ENCODE results near the gene SLC25A39. TPM values are rescaled to one million over a fixed set of nuclear protein-coding genes. Genes with fewer than 3 reads are reported as not detected.
"Not testable (repeated sequence)": the region's sequence is repeated elsewhere in the genome, so short reads cannot be mapped to it uniquely, and the experiment has no call there.

Gene SLC25A39
- polyA plus RNA-seq (2011; rRNA removed), result 51.9 and 84.5 TPM in 2 replicates
- polyA minus RNA-seq (2011; rRNA and poly(A)+ RNA removed), result 30.3 and 35.1 TPM in 2 replicates

GRCh38 chr17:44324571-44325275 lies at the start of gene SLC25A39:
TSS of gene SLC25A39 (minus strand) at chr17:44324823. CDS start at chr17:44323562, 1,261 bp downstream.
- no peaks in the 10 kb centered on the region for H3K27me3 ChIP-seq (ENCODE audit: control insufficient read depth, insufficient read depth, low read length)
- peak; percentile 47 for DNase-seq (ENCODE audit: low read depth)
- TF ChIP-seq, protein P1, sequence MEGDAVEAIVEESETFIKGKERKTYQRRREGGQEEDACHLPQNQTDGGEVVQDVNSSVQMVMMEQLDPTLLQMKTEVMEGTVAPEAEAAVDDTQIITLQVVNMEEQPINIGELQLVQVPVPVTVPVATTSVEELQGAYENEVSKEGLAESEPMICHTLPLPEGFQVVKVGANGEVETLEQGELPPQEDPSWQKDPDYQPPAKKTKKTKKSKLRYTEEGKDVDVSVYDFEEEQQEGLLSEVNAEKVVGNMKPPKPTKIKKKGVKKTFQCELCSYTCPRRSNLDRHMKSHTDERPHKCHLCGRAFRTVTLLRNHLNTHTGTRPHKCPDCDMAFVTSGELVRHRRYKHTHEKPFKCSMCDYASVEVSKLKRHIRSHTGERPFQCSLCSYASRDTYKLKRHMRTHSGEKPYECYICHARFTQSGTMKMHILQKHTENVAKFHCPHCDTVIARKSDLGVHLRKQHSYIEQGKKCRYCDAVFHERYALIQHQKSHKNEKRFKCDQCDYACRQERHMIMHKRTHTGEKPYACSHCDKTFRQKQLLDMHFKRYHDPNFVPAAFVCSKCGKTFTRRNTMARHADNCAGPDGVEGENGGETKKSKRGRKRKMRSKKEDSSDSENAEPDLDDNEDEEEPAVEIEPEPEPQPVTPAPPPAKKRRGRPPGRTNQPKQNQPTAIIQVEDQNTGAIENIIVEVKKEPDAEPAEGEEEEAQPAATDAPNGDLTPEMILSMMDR (IDR thresholded peaks at IDR 0.05; ENCODE audit: insufficient read depth, low read depth, low read length), result no peak
- POLR2A ChIA-PET, result no interaction called here
- H3K36me3 ChIP-seq (ENCODE audit: control insufficient read depth, insufficient read depth, low read length), result peaks cover 17% of the 10 kb centered on the region
- CTCF ChIA-PET, result interaction anchor here (0.7 to 2.1 kb wide), 6 partner anchors 10 to 198 kb away, joined by 3 to 8 read pairs (median 4); no protein-coding TSS in a partner anchor
- peak within 1 kb of the TSS; percentile 93 for H3K4me3 ChIP-seq (ENCODE audit: low read depth, low read length)

DNA sequence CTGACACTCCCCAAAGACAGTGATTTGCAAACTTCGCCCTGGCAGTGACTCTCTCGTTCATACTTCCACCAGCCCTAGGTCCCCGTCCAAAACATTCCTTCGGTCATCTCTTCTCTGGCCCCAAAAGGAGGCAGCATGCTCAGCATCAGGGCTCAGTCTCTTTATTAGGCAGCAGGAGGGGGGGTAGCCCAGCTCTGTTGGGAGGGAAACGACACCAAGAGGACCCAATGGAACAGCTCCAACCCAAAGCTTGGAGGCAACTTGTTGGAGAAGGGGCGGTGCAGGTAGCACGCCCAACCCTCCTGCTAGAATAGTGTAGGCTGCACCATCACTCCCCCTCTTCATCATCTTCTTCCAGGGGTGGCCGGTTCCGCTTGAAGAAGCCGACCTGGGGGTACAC lies 47.4 kb upstream of the SLC25A39 start:
- CTCF ChIA-PET, result interaction anchor here (1.0 to 2.4 kb wide), 2 partner anchors 9 to 18 kb away, joined by 3 to 9 read pairs; partner anchors contain the start of genes FAM171A2 and ITGA2B
- POLR2A ChIA-PET, result no interaction called here
- TF ChIP-seq, protein P1 (IDR thresholded peaks at IDR 0.05; ENCODE audit: insufficient read depth, low read depth, low read length), result no peak
- DNase-seq (ENCODE audit: low read depth), result no peak
- H3K27me3 ChIP-seq (ENCODE audit: control insufficient read depth, insufficient read depth, low read length), result no peaks in the 10 kb centered on the region
- no peaks in the 10 kb centered on the region for H3K36me3 ChIP-seq (ENCODE audit: control insufficient read depth, insufficient read depth, low read length)
- H3K4me3 ChIP-seq (ENCODE audit: low read depth, low read length), result no peak overlapping the region

DNA sequence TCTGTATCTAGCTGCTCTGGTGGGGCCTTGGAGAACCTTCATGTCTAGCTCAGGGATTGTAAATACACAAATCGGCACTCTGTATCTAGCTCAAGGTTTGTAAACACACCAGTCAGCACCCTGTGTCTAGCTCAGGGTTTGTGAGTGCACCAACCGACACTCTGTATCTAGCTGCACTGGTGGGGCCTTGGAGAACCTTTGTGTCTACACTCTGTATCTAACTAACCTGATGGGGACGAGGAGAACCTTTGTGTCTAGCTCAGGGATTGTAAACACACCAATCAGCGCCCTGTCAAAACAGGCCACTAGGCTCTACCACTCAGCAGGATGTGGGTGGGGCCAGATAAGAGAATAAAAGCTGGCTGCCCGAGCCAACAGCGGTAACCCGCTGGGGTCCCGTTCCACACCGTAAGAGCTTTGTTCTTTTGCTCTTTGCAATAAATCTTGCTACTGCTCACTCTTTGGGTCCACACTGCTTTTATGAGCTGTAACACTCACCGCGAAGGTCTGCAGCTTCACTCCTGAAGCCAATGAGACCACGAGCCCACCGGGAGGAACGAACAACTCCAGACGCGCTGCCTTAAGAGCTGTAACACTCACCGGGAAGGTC lies 44.9 kb upstream of the SLC25A39 start:
- not testable (repeated sequence) for H3K4me3 ChIP-seq (ENCODE audit: low read depth, low read length); H3K36me3 ChIP-seq (ENCODE audit: control insufficient read depth, insufficient read depth, low read length); H3K27me3 ChIP-seq (ENCODE audit: control insufficient read depth, insufficient read depth, low read length); DNase-seq (ENCODE audit: low read depth)
- CTCF ChIA-PET, result interaction anchor here (1.7 to 2.8 kb wide), 3 partner anchors 10 to 153 kb away, joined by 4 to 9 read pairs (median 4); no protein-coding TSS in a partner anchor
- POLR2A ChIA-PET, result interaction anchor here (0.6 kb wide), 1 partner anchor 32 kb away, joined by 20 read pairs; no protein-coding TSS in a partner anchor

GRCh38 chr17:44368391-44369243 lies 44.0 kb upstream of the SLC25A39 start:
- H3K36me3 ChIP-seq (ENCODE audit: control insufficient read depth, insufficient read depth, low read length); DNase-seq (ENCODE audit: low read depth); H3K4me3 ChIP-seq (ENCODE audit: low read depth, low read length); H3K27me3 ChIP-seq (ENCODE audit: control insufficient read depth, insufficient read depth, low read length); POLR2A ChIA-PET: not testable (repeated sequence)
- CTCF ChIA-PET, result interaction anchor here (1.0 to 2.8 kb wide), 4 partner anchors 12 to 159 kb away, joined by 3 to 9 read pairs (median 4); no protein-coding TSS in a partner anchor

DNA sequence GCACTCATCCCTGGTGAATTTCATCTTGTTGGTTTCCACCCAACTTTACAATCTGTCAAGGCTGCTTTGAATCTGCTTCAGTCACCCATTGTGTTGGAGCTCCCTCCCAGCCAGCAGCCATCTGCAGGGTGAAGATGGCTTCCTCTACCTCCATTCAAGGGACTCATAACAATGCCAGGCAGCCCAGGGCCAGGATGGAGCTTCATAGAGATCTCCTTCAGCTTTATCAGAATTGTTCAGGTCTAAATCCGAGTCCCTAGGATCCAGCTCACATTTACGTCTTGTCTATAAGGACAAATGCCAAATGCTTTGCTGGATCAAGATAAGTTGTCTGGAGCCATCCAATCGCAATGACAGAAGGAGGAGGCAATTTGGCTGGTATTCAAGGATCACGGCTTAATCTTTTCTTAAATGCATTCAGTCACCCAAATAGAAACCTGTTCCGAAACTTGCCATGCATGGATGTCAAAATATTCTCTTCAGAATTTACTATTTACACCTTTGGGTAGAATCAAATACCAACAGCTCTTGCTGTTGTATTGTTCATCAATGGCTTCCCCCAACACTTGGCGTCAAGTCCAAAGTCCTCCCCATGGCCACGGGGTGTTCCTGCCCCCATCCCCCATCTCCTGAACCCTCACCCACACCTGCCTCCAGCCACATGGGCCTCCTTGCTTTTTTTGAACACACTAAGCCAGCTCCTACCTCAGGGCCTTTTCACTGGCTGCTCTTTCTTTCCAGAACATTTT lies 42.8 kb upstream of the SLC25A39 start:
- TF ChIP-seq, protein P1 (IDR thresholded peaks at IDR 0.05; ENCODE audit: insufficient read depth, low read depth, low read length), result no peak
- Histone ChIP-seq H3K4me3 (ENCODE audit: low read depth, low read length) (no peak overlapping the region), H3K27me3 (ENCODE audit: control insufficient read depth, insufficient read depth, low read length) (peaks cover 3% of the 10 kb centered on the region), H3K36me3 (ENCODE audit: control insufficient read depth, insufficient read depth, low read length) (no peaks in the 10 kb centered on the region)
- ChIA-PET POLR2A (no interaction called here), CTCF (interaction anchor here (1.1 to 1.2 kb wide), 2 partner anchors 17 to 158 kb away, joined by 3 read pairs; no protein-coding TSS in a partner anchor)
- DNase-seq (ENCODE audit: low read depth), result no peak

GRCh38 chr17:44365051-44365450 lies 40.4 kb upstream of the SLC25A39 start:
- H3K36me3 ChIP-seq (ENCODE audit: control insufficient read depth, insufficient read depth, low read length); H3K27me3 ChIP-seq (ENCODE audit: control insufficient read depth, insufficient read depth, low read length); DNase-seq (ENCODE audit: low read depth); POLR2A ChIA-PET; H3K4me3 ChIP-seq (ENCODE audit: low read depth, low read length): not testable (repeated sequence)
- CTCF ChIA-PET, result interaction anchor here (0.7 to 3.4 kb wide), 6 partner anchors 9 to 54 kb away, joined by 3 to 16 read pairs (median 4); no protein-coding TSS in a partner anchor
